ENCODE results near the gene CDKL1.

GRCh38 chr14:50319293-50319692 is 77.4 kb downstream of the CDKL1 start:
- TF ChIP-seq YY1 (IDR thresholded peaks at IDR 0.05; ENCODE audit: insufficient read depth, insufficient read length): no peak
- TF ChIP-seq ZNF274 (IDR thresholded peaks at IDR 0.05; ENCODE audit: low read depth, low read length): no peak
